WERI-Rb-1 (cell line): ENCODE results near the gene SCGN.
A peak's percentile ranks its signal among the peaks of the same experiment; 100 is the strongest.
"Not testable (repeated sequence)": the region's sequence is repeated elsewhere in the genome, so short reads cannot be mapped to it uniquely, and the experiment has no call there.

Source experiments
- DNase-seq: peaks from one replicate; pipeline ENCODE4 v3.0.0-alpha.2; 2020
- H3K27ac ChIP-seq: fragments of 250-450 bp; sonication (Bioruptor Pico); 2 replicates; pipeline ENCODE4 v1.5.1; 2020; ENCODE audit warnings: mild to moderate bottlenecking, moderate library complexity
- H3K27me3 ChIP-seq: fragments of 250-450 bp; sonication (Bioruptor Pico); 2 replicates; pipeline ENCODE4 v1.5.1; 2021; ENCODE audit warnings: mild to moderate bottlenecking, low read depth, moderate library complexity; ENCODE audit not compliant: insufficient read depth, severe bottlenecking
- H3K36me3 ChIP-seq: fragments of 250-450 bp; sonication (Bioruptor Pico); 2 replicates; pipeline ENCODE4 v1.5.1; 2020; ENCODE audit warnings: mild to moderate bottlenecking, moderate library complexity
- H3K4me3 ChIP-seq: 2 replicates; pipeline ENCODE4 v1.5.1; 2011; ENCODE audit warnings: low read depth, mild to moderate bottlenecking, control low read depth, low read length
- H3K9me3 ChIP-seq: fragments of 250-450 bp; sonication (Bioruptor Pico); 2 replicates; pipeline ENCODE4 v1.5.1; 2021; ENCODE audit warnings: mild to moderate bottlenecking, moderate library complexity; ENCODE audit not compliant: severe bottlenecking
- TF ChIP-seq, protein P1 (sequence below): IDR thresholded peaks from 2 replicates; pipeline ENCODE4 v1.5.1; 2011; ENCODE audit warnings: low read depth, mild to moderate bottlenecking, control low read depth, inconsistent platforms, low read length

The SCGN gene

DNA sequence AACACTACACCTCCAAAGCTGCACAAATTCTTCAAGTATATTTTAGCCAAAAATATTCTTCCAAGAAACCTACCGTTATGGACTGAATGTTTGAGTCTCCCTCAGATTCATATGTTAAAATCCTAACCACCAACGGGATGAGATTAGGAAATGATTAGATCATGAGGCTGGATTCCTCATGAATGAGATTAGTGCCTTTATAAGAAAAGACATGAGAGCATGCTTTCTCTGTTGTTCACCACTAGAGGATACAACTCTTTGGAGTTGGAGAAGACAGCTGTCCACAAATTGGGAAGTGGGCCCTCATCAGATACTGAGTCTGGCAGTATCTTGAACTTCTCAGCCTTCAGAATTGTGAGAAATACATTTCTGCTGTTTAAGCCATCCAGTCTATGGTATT, 95.5 kb downstream of the SCGN start:
- no peak for DNase-seq
- no peaks in the 10 kb centered on the region for H3K27me3 ChIP-seq
- no peak overlapping the region for H3K27ac ChIP-seq
- H3K4me3 ChIP-seq, result no peak overlapping the region
- H3K9me3 ChIP-seq, result no peaks in the 10 kb centered on the region
- H3K36me3 ChIP-seq, result no peaks in the 10 kb centered on the region
- TF ChIP-seq, protein P1, sequence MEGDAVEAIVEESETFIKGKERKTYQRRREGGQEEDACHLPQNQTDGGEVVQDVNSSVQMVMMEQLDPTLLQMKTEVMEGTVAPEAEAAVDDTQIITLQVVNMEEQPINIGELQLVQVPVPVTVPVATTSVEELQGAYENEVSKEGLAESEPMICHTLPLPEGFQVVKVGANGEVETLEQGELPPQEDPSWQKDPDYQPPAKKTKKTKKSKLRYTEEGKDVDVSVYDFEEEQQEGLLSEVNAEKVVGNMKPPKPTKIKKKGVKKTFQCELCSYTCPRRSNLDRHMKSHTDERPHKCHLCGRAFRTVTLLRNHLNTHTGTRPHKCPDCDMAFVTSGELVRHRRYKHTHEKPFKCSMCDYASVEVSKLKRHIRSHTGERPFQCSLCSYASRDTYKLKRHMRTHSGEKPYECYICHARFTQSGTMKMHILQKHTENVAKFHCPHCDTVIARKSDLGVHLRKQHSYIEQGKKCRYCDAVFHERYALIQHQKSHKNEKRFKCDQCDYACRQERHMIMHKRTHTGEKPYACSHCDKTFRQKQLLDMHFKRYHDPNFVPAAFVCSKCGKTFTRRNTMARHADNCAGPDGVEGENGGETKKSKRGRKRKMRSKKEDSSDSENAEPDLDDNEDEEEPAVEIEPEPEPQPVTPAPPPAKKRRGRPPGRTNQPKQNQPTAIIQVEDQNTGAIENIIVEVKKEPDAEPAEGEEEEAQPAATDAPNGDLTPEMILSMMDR, result no peak

DNA sequence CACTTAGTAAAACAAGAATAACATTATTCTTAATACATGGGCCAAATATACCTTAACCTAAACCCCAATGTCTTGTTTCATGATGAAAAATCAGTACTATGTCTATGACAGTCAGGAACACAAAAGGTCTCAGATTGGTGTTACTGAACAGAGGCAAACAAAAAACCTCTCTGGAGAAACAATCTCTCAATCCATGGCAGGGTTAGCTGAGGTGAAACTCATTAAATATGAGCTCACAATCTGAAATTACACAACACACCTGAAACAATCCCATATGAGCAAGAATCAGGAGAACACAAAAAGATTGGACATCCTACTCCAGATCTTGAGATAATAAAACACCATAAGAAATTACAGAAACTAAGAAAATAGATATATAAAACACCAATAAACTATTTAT, 96.0 kb downstream of the SCGN start:
- H3K36me3 ChIP-seq, result no peaks in the 10 kb centered on the region
- peak overlapping the region; percentile 11 for H3K27ac ChIP-seq
- no peaks in the 10 kb centered on the region for H3K9me3 ChIP-seq
- no peak for DNase-seq
- no peak overlapping the region for H3K4me3 ChIP-seq
- H3K27me3 ChIP-seq, result no peaks in the 10 kb centered on the region
- TF ChIP-seq, protein P1, result no peak

DNA sequence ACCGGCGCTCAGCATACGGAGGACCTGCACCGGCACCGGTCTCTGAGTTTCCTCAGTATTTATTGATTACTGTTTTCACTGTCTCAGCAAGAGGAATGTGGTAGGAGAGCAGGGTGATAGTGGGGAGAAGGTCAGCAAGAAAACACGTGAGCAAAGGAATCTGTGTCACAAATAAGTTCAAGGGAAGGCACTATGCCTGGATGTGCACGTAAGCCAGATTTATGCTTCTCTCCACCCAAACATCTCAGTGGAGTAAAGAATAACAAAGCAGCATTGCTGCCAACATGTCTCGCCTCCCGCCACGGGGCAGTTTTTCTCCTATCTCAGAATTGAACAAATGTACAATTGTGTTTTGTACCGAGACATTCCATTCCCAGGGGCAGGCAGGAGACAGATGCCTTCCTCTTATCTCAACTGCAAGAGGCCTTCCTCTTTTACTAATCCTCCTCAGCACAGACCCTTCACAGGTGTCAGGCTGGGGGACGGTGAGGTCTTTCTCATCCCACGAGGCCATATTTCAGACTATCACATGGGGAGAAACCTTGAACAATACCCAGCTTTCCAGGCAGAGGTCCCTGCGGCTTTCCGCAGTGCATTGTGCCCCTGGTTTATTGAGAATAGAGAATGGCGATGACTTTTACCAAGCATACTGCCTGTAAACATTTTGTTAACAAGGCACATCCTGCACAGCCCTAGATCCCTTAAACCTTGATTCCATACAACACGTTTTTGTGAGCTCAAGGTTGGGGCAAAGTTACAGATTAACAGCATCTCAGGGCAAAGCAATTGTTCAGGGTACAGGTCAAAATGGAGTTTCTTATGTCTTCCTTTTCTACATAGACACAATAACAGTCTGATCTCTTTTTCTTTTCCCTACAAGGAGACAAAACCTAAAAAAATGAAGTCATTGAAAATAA, 96.8 kb downstream of the SCGN start:
- peak overlapping the region; percentile 33 for H3K27ac ChIP-seq
- H3K27me3 ChIP-seq, H3K9me3 ChIP-seq, H3K4me3 ChIP-seq, H3K36me3 ChIP-seq: not testable (repeated sequence)
- peak; percentile 81 for DNase-seq

DNA sequence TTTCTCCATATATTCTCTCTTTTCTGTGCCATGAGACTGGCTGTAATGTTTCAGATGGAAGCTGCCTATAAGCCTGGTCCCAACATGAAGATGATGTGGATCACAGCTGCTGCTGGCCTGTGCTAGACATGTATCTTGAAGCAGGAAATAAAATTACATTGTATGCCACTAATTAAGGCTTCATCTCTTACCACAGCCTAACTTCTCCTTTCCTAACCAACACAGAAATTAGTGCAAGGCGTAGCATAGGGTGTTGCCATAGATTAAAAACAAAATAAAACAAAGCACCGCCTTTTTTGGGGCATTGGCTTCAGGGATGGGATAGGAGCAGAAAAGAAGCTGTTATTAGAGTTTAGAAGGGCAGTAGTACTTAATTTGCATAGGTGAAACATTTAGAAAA, 97.8 kb downstream of the SCGN start:
- no peaks in the 10 kb centered on the region for H3K9me3 ChIP-seq
- no peak for DNase-seq
- no peaks in the 10 kb centered on the region for H3K36me3 ChIP-seq
- H3K4me3 ChIP-seq, result no peak overlapping the region
- TF ChIP-seq, protein P1, result no peak
- H3K27me3 ChIP-seq, result no peaks in the 10 kb centered on the region
- no peak overlapping the region for H3K27ac ChIP-seq

DNA sequence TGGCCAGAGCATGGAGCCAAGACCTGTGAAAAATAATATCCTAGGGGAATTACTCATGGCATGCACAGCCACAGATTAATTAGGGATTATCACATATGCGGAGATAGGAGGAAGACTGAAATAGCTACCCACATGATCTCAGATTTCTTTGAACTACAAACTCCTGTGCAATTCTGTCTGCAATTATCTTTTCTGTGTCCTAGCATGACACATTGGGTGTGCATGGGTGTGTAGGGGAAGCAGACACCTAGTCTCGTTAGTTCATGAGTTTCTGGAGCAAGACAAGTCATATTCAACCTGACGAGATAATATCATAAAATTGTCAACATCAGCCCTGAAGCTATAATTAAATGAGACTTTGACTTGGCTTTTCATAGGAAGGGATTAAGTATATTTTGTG, 98.9 kb downstream of the SCGN start:
- H3K27me3 ChIP-seq, result no peaks in the 10 kb centered on the region
- H3K36me3 ChIP-seq, result no peaks in the 10 kb centered on the region
- no peak overlapping the region for H3K4me3 ChIP-seq
- no peaks in the 10 kb centered on the region for H3K9me3 ChIP-seq
- no peak overlapping the region for H3K27ac ChIP-seq
- TF ChIP-seq, protein P1, result no peak
- no peak for DNase-seq
